ENCODE results near the gene BLVRB.
"Not testable (repeated sequence)": the region's sequence is repeated elsewhere in the genome, so short reads cannot be mapped to it uniquely, and the experiment has no call there.

The BLVRB gene

GRCh38 chr19:40502647-40503319 lies 37.2 kb upstream of the BLVRB start:
- Histone ChIP-seq H3K4me3 (ENCODE audit: low read depth in 1 of 2, low read length in 2 of 2) (no peak overlapping the region), H3K9me3 (ENCODE audit: low read length) (no peaks in the 10 kb centered on the region), H3K27me3 (ENCODE audit: control insufficient read depth in 1 of 2, insufficient read depth in 2 of 2, low read length in 2 of 2) (no peaks in the 10 kb centered on the region), H3K9ac (ENCODE audit: low read length) (no peak overlapping the region), H3K36me3 (ENCODE audit: insufficient read depth, low read length) (no peaks in the 10 kb centered on the region), H3K27ac (ENCODE audit: low read depth, low read length) (no peak overlapping the region), H3K4me1 (ENCODE audit: insufficient read depth, low read length) (no peaks in the 10 kb centered on the region)

GRCh38 chr19:40502081-40502480 lies 36.5 kb upstream of the BLVRB start:
- Histone ChIP-seq H3K27ac (ENCODE audit: low read depth, low read length) (no peak overlapping the region), H3K27me3 (ENCODE audit: control insufficient read depth in 1 of 2, insufficient read depth in 2 of 2, low read length in 2 of 2) (no peaks in the 10 kb centered on the region), H3K9me3 (ENCODE audit: low read length) (no peaks in the 10 kb centered on the region), H3K4me3 (ENCODE audit: low read depth in 1 of 2, low read length in 2 of 2) (no peak overlapping the region), H3K4me1 (ENCODE audit: insufficient read depth, low read length) (no peaks in the 10 kb centered on the region), H3K36me3 (ENCODE audit: insufficient read depth, low read length) (no peaks in the 10 kb centered on the region), H3K9ac (ENCODE audit: low read length) (no peak overlapping the region)

DNA sequence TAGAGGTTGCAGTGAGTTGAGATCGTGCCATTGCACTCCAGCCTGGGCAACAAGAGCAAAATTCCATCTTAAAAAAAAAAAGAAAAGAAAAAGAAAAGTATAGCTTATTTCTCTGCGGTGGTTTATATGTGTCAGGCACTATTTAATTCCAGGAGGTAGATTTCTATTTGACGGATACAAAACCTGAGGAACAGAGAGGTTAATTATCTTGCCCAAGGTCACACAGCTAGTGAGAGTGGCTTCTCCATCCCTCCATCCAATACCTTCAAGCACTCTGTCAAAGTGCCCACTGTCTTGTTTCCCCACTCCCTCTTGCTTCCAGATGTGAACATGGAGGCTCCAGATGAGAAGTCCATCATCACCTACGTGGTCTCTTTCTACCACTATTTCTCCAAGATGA lies 36.1 kb upstream of the BLVRB start:
- Histone ChIP-seq H3K36me3 (ENCODE audit: insufficient read depth, low read length) (no peaks in the 10 kb centered on the region), H3K4me3 (ENCODE audit: low read depth in 1 of 2, low read length in 2 of 2) (no peak overlapping the region), H3K9ac (ENCODE audit: low read length) (no peak overlapping the region), H3K4me1 (ENCODE audit: insufficient read depth, low read length) (no peaks in the 10 kb centered on the region), H3K27me3 (ENCODE audit: control insufficient read depth in 1 of 2, insufficient read depth in 2 of 2, low read length in 2 of 2) (no peaks in the 10 kb centered on the region), H3K27ac (ENCODE audit: low read depth, low read length) (no peak overlapping the region), H3K9me3 (ENCODE audit: low read length) (no peaks in the 10 kb centered on the region)

GRCh38 chr19:40500678-40501530 lies 35.4 kb upstream of the BLVRB start:
- H3K9ac ChIP-seq (ENCODE audit: low read length); H3K4me3 ChIP-seq (ENCODE audit: low read depth in 1 of 2, low read length in 2 of 2); H3K27me3 ChIP-seq (ENCODE audit: control insufficient read depth in 1 of 2, insufficient read depth in 2 of 2, low read length in 2 of 2); H3K27ac ChIP-seq (ENCODE audit: low read depth, low read length); H3K9me3 ChIP-seq (ENCODE audit: low read length); H3K4me1 ChIP-seq (ENCODE audit: insufficient read depth, low read length); H3K36me3 ChIP-seq (ENCODE audit: insufficient read depth, low read length): not testable (repeated sequence)

DNA sequence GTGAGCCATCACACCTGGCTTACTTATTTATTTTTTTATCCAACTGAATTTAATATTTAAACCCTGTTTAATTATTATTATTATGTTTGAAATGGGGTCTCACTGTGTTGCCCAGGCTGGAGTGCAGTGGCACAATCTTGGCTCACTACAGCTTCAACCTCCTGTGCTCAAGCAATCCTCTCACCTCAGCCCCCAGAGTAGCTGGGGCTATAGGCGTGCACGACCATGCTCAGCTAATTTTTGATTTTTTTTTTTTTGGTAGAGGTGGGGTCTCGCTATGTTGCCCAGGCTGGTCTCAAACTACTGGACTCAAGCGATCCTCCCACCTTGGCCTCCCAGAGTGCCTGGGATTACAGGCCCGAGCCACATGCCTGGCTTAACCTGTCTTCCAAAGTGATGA lies 33.8 kb upstream of the BLVRB start:
- peaks cover 5% of the 10 kb centered on the region for H3K36me3 ChIP-seq (ENCODE audit: insufficient read depth, low read length)

DNA sequence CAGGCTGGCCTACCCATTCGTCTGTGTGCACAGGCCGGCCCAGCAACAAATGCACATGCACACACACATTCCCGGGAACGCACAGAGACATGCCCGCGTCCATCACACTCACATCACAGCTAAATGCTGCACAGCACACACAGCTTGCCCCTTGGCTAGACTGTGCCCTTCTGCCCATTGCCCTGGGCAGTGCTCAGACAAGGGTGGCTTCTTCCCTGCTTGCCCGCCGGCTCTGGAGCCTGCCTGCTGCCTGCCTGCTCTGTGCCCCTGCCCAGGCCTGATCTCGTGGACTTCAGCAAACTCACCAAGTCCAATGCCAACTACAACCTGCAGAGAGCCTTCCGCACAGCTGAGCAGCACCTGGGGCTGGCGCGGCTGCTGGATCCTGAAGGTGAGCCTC lies 31.7 kb upstream of the BLVRB start:
- H3K4me3 ChIP-seq (ENCODE audit: low read depth in 1 of 2, low read length in 2 of 2): no peak overlapping the region
- no peaks in the 10 kb centered on the region for H3K27me3 ChIP-seq (ENCODE audit: control insufficient read depth in 1 of 2, insufficient read depth in 2 of 2, low read length in 2 of 2)
- peaks cover 5% of the 10 kb centered on the region for H3K36me3 ChIP-seq (ENCODE audit: insufficient read depth, low read length)
- no peaks in the 10 kb centered on the region for H3K9me3 ChIP-seq (ENCODE audit: low read length)
- no peak overlapping the region for H3K27ac ChIP-seq (ENCODE audit: low read depth, low read length)
- H3K4me1 ChIP-seq (ENCODE audit: insufficient read depth, low read length): no peaks in the 10 kb centered on the region
- H3K9ac ChIP-seq (ENCODE audit: low read length): no peak overlapping the region

More for the DNA sequence above, 33.8 kb upstream of the BLVRB start:
- no peaks in the 10 kb centered on the region for H3K4me1 ChIP-seq (ENCODE audit: insufficient read depth, low read length)
- H3K4me3 ChIP-seq (ENCODE audit: low read depth in 1 of 2, low read length in 2 of 2): no peak overlapping the region
- H3K9me3 ChIP-seq (ENCODE audit: low read length): no peaks in the 10 kb centered on the region
- no peaks in the 10 kb centered on the region for H3K27me3 ChIP-seq (ENCODE audit: control insufficient read depth in 1 of 2, insufficient read depth in 2 of 2, low read length in 2 of 2)
- H3K27ac ChIP-seq (ENCODE audit: low read depth, low read length): no peak overlapping the region
- H3K9ac ChIP-seq (ENCODE audit: low read length): no peak overlapping the region

- no peaks in the 10 kb centered on the region for H3K9me3 ChIP-seq (ENCODE audit: low read length)
- H3K9ac ChIP-seq (ENCODE audit: low read length): no peak overlapping the region
- no peaks in the 10 kb centered on the region for H3K4me1 ChIP-seq (ENCODE audit: insufficient read depth, low read length)
- H3K27ac ChIP-seq (ENCODE audit: low read depth, low read length): no peak overlapping the region
- H3K36me3 ChIP-seq (ENCODE audit: insufficient read depth, low read length): peaks cover 5% of the 10 kb centered on the region
- H3K4me3 ChIP-seq (ENCODE audit: low read depth in 1 of 2, low read length in 2 of 2): no peak overlapping the region
- H3K27me3 ChIP-seq (ENCODE audit: control insufficient read depth in 1 of 2, insufficient read depth in 2 of 2, low read length in 2 of 2): no peaks in the 10 kb centered on the region
These were observed 28.8 kb upstream of the BLVRB start for GRCh38 chr19:40494191-40494838.

DNA sequence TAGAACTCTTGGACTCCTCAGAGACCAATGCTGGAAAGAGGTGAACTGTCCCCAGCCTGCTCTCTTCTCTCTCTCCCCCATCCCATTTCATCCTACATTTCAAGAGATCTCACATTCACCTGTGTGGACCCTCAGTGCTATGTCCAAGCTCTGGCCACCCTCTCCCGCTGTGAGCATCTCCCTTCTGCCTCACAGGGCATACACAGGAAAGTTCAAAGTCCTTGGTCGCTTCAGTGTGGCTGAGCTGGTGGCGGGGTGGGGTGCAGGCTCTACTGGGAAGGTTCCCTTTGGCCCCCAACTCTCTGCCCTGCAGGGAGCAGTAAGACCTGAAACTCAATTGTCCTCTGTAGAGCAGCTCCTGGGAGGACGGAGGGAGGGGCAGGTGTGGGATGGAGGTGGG lies 28.2 kb upstream of the BLVRB start:
- Histone ChIP-seq H3K9ac (ENCODE audit: low read length) (no peak overlapping the region), H3K4me1 (ENCODE audit: insufficient read depth, low read length) (no peaks in the 10 kb centered on the region), H3K27ac (ENCODE audit: low read depth, low read length) (no peak overlapping the region), H3K36me3 (ENCODE audit: insufficient read depth, low read length) (peaks cover 5% of the 10 kb centered on the region), H3K9me3 (ENCODE audit: low read length) (no peaks in the 10 kb centered on the region), H3K4me3 (ENCODE audit: low read depth in 1 of 2, low read length in 2 of 2) (no peak overlapping the region), H3K27me3 (ENCODE audit: control insufficient read depth in 1 of 2, insufficient read depth in 2 of 2, low read length in 2 of 2) (no peaks in the 10 kb centered on the region)

GRCh38 chr19:40492274-40492673 lies 26.7 kb upstream of the BLVRB start:
- Histone ChIP-seq H3K4me3 (ENCODE audit: low read depth in 1 of 2, low read length in 2 of 2) (no peak overlapping the region), H3K9ac (ENCODE audit: low read length) (no peak overlapping the region), H3K27me3 (ENCODE audit: control insufficient read depth in 1 of 2, insufficient read depth in 2 of 2, low read length in 2 of 2) (peaks cover 0 to 8% of the 10 kb centered on the region in 2 donors), H3K9me3 (ENCODE audit: low read length) (no peaks in the 10 kb centered on the region), H3K36me3 (ENCODE audit: insufficient read depth, low read length) (peaks cover 5% of the 10 kb centered on the region), H3K4me1 (ENCODE audit: insufficient read depth, low read length) (no peaks in the 10 kb centered on the region), H3K27ac (ENCODE audit: low read depth, low read length) (no peak overlapping the region)

DNA sequence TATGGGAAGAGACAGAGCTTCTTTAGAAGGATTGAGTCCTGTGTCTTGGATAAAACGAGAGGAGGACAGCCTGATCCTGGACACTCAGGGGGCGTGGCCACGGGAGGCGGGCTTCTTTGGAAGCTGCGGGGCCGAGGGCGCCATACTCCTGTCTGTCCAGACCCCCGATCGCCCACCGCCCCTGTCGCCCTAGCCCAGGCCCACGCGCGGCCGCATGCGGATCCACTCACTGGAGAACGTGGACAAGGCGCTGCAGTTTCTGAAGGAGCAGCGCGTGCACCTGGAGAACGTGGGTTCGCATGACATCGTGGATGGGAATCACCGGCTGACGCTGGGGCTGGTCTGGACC lies 24.3 kb upstream of the BLVRB start:
- Histone ChIP-seq H3K27me3 (ENCODE audit: control insufficient read depth in 1 of 2, insufficient read depth in 2 of 2, low read length in 2 of 2) (peaks cover 0 to 8% of the 10 kb centered on the region in 2 donors), H3K9ac (ENCODE audit: low read length) (no peak overlapping the region), H3K27ac (ENCODE audit: low read depth, low read length) (no peak overlapping the region), H3K4me1 (ENCODE audit: insufficient read depth, low read length) (no peaks in the 10 kb centered on the region), H3K9me3 (ENCODE audit: low read length) (no peaks in the 10 kb centered on the region), H3K36me3 (ENCODE audit: insufficient read depth, low read length) (peaks cover 3% of the 10 kb centered on the region), H3K4me3 (ENCODE audit: low read depth in 1 of 2, low read length in 2 of 2) (no peak overlapping the region)

DNA sequence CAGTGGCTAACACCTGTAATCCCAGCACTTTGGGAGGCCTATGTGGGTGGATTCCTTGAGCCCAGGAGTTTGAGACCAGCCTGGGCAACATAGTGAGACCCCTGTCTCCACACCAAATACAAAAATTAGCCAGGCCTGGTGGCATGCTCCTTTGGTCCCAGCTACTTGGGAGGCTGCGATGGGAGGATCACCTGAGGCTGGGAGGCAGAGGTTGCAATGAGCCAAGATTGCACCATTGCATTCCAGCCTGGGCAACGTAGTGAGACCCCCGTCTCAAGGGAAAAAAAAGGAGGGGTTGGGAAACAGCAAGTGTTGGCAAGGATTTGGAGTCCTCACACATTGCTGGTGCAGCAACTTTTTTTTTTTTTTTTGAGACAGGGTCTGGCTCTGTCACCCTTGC lies 20.5 kb upstream of the BLVRB start:
- no peaks in the 10 kb centered on the region for H3K9me3 ChIP-seq (ENCODE audit: low read length)
- H3K36me3 ChIP-seq (ENCODE audit: insufficient read depth, low read length): no peaks in the 10 kb centered on the region
- no peak overlapping the region for H3K9ac ChIP-seq (ENCODE audit: low read length)
- no peaks in the 10 kb centered on the region for H3K4me1 ChIP-seq (ENCODE audit: insufficient read depth, low read length)
- H3K27me3 ChIP-seq (ENCODE audit: control insufficient read depth in 1 of 2, insufficient read depth in 2 of 2, low read length in 2 of 2): peaks cover 0 to 8% of the 10 kb centered on the region in 2 donors
- no peak overlapping the region for H3K4me3 ChIP-seq (ENCODE audit: low read depth in 1 of 2, low read length in 2 of 2)
- H3K27ac ChIP-seq (ENCODE audit: low read depth, low read length): no peak overlapping the region
